Loucy (cell line): Measurements from ENCODE around the gene PLCH1.

ENCODE experiments used
- EZH2phosphoT487 ChIP-seq: fragments of 200-600 bp; IDR thresholded peaks from 2 replicates; pipeline ENCODE4 v1.6.1; 2018; ENCODE audit warnings: antibody characterized with exemption, mild to moderate bottlenecking, moderate library complexity, borderline replicate concordance
- TF ChIP-seq, protein P1 (sequence below): fragments of 200-600 bp; sonication (generic); conservative IDR thresholded peaks from 2 replicates; pipeline ENCODE4 v1.5.1; 2014; ENCODE audit warnings: mild to moderate bottlenecking, antibody characterized with exemption, low read length

DNA sequence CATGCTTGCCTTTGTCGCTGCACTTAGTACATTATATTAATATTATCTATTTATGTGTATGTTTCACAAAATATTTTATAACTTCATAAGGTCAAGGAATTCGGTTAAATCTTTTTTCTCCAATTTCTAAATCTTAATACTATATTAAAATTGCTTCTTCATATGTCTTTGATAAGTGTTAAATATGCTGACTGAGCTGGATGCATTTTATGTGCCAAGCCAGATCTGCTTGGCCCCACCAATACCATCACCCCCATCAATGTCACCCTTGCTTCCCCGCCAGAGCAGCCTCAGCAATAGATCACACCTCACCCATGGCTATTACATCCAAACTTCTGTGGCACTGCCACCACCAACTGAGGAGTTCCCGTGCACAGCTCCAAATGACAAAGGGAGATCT lies 287.3 kb downstream of the PLCH1 start:
- TF ChIP-seq, protein P1, sequence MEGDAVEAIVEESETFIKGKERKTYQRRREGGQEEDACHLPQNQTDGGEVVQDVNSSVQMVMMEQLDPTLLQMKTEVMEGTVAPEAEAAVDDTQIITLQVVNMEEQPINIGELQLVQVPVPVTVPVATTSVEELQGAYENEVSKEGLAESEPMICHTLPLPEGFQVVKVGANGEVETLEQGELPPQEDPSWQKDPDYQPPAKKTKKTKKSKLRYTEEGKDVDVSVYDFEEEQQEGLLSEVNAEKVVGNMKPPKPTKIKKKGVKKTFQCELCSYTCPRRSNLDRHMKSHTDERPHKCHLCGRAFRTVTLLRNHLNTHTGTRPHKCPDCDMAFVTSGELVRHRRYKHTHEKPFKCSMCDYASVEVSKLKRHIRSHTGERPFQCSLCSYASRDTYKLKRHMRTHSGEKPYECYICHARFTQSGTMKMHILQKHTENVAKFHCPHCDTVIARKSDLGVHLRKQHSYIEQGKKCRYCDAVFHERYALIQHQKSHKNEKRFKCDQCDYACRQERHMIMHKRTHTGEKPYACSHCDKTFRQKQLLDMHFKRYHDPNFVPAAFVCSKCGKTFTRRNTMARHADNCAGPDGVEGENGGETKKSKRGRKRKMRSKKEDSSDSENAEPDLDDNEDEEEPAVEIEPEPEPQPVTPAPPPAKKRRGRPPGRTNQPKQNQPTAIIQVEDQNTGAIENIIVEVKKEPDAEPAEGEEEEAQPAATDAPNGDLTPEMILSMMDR: no peak
- no peak for TF ChIP-seq EZH2phosphoT487
